Astrocyte (in vitro differentiated cells and primary cell): Measurements from ENCODE around the gene COL4A4.

Source experiments
- EZH2 ChIP-seq: IDR thresholded peaks from 2 replicates; pipeline ENCODE4 v1.6.1; 2012; ENCODE audit warnings: mild to moderate bottlenecking, low read length, inconsistent platforms; ENCODE audit not compliant: insufficient read depth
- TF ChIP-seq, protein P1 (sequence below): IDR thresholded peaks from 2 replicates; pipeline ENCODE4 v1.5.1; 2011; ENCODE audit warnings: low read depth, mild to moderate bottlenecking, inconsistent platforms, low read length, moderate library complexity; ENCODE audit not compliant: insufficient read depth

GRCh38 chr2:227013881-227014280 lies 150.1 kb downstream of the COL4A4 start:
- TF ChIP-seq, protein P1, sequence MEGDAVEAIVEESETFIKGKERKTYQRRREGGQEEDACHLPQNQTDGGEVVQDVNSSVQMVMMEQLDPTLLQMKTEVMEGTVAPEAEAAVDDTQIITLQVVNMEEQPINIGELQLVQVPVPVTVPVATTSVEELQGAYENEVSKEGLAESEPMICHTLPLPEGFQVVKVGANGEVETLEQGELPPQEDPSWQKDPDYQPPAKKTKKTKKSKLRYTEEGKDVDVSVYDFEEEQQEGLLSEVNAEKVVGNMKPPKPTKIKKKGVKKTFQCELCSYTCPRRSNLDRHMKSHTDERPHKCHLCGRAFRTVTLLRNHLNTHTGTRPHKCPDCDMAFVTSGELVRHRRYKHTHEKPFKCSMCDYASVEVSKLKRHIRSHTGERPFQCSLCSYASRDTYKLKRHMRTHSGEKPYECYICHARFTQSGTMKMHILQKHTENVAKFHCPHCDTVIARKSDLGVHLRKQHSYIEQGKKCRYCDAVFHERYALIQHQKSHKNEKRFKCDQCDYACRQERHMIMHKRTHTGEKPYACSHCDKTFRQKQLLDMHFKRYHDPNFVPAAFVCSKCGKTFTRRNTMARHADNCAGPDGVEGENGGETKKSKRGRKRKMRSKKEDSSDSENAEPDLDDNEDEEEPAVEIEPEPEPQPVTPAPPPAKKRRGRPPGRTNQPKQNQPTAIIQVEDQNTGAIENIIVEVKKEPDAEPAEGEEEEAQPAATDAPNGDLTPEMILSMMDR: no peak
- TF ChIP-seq EZH2: no peak
